Fibroblast of lung (primary cell): Measurements from ENCODE around the gene TCERG1L. TPM values are rescaled to one million over a fixed set of nuclear protein-coding genes. Genes with fewer than 3 reads are reported as not detected.

Experiments
- DNase-seq, 2 donors: peaks; one replicate each; pipeline versions ENCODE4 v3.0.0 to v3.0.0-alpha.2; 2010; ENCODE audit warnings: low read depth in 2 of 2
- H2AFZ ChIP-seq: 2 replicates; pipeline ENCODE4 v1.5.1; 2012; ENCODE audit warnings: low read length, control low read depth, inconsistent platforms
- H3K27ac ChIP-seq: 2 replicates; pipeline ENCODE4 v1.5.1; 2011; ENCODE audit warnings: low read length, control low read depth; ENCODE audit not compliant: insufficient read depth
- H3K27me3 ChIP-seq: 2 replicates; pipeline ENCODE4 v1.5.1; 2011; ENCODE audit warnings: mild to moderate bottlenecking, low read length; ENCODE audit not compliant: control insufficient read depth, insufficient read depth
- H3K36me3 ChIP-seq: 2 replicates; pipeline ENCODE4 v1.5.1; 2011; ENCODE audit warnings: low read length; ENCODE audit not compliant: control insufficient read depth, insufficient read depth
- H3K4me1 ChIP-seq: 2 replicates; pipeline ENCODE4 v1.5.1; 2011; ENCODE audit warnings: low read length; ENCODE audit not compliant: control insufficient read depth, insufficient read depth; ENCODE audit errors: extremely low read depth
- H3K4me2 ChIP-seq: 2 replicates; pipeline ENCODE4 v1.5.1; 2011; ENCODE audit warnings: low read length, control low read depth; ENCODE audit not compliant: insufficient read depth; ENCODE audit errors: extremely low read depth
- H3K4me3 ChIP-seq, 4 experiments: fragments of 200-600 bp in 1 of 4; sonication (generic) in 1 of 4; replicated peaks in 1 of 4; 2 replicates each; pipeline ENCODE4 v1.5.1; 2011 to 2016; ENCODE audit warnings: low read length in 4 of 4, low read depth in 3 of 4, mild to moderate bottlenecking in 3 of 4, control low read depth in 2 of 4, inconsistent platforms in 1 of 4, mixed read lengths in 1 of 4; ENCODE audit not compliant: insufficient read depth in 1 of 4; ENCODE audit errors: control extremely low read depth in 1 of 4
- H3K79me2 ChIP-seq: 2 replicates; pipeline ENCODE4 v1.5.1; 2012; ENCODE audit warnings: mild to moderate bottlenecking, low read length, inconsistent platforms; ENCODE audit not compliant: control insufficient read depth, insufficient read depth
- H3K9ac ChIP-seq: 2 replicates; pipeline ENCODE4 v1.5.1; 2011; ENCODE audit warnings: mild to moderate bottlenecking, low read length, control low read depth; ENCODE audit not compliant: insufficient read depth
- H3K9me3 ChIP-seq: 2 replicates; pipeline ENCODE4 v1.5.1; 2012; ENCODE audit warnings: low read depth, low read length; ENCODE audit not compliant: control insufficient read depth, insufficient read depth
- H4K20me1 ChIP-seq: 2 replicates; pipeline ENCODE4 v1.5.1; 2011; ENCODE audit warnings: low read length; ENCODE audit not compliant: control insufficient read depth, insufficient read depth; ENCODE audit errors: extremely low read depth
- EZH2 ChIP-seq: IDR thresholded peaks from 2 replicates; pipeline ENCODE4 v1.5.1; 2012; ENCODE audit warnings: low read length, control low read depth, mild to moderate bottlenecking; ENCODE audit errors: missing control alignments
- polyA plus RNA-seq, 2 donors: library from polyadenylated mRNA; depleted of rRNA in 1 of 2; stranded (reverse) in 1 of 2; unstranded in 1 of 2; fragments of >200 nt; gene quantifications; 2 replicates each; pipeline ENCODE4 v1.2.1, GENCODE V29; 2011 to 2012; ENCODE audit warnings: missing spikeins in 1 of 2
- total RNA-seq: library from RNA; depleted of rRNA; stranded (reverse); fragments of >200 nt; gene quantifications from 2 replicates; pipeline ENCODE4 v1.2.1, GENCODE V29; 2014
- TF ChIP-seq, protein P1 (sequence below), 2 donors: IDR thresholded peaks in 1 of 2; conservative IDR thresholded peaks in 1 of 2; 1 replicate in 1 of 2; 2 replicates in 1 of 2; pipeline ENCODE4 v1.5.1; 2011 to 2012; ENCODE audit warnings: low read length in 2 of 2, control low read depth in 1 of 2, inconsistent platforms in 1 of 2, low read depth in 1 of 2, mild to moderate bottlenecking in 1 of 2

The TCERG1L gene
- total and polyA plus RNA-seq, 2 donors (not counting 1 experiment from before 2014, with no cell fraction given): 0.02 TPM; not detected in 1

DNA sequence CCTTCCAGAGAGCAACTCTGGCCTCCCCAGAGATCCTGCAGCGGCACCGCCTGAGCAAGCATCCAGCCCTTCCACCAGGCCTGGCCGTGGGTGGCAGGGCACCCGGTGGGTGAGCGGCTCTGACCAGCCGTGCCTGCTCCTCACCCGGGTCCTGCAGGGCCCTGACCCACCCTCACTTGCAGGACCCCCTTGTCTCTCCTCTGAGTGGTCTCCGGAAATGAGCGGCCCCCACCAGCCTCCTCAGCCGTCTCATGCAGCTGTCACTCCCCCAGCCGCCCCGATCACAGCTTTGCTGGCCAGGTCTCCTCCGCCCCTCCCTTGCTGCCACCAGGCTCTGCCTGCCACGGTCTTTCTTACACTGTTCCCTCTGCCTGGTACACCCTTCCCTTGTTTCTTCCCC, 218.2 kb downstream of the TCERG1L start:
- no peaks in the 10 kb centered on the region for H4K20me1 ChIP-seq
- H3K4me1 ChIP-seq: no peaks in the 10 kb centered on the region
- TF ChIP-seq EZH2: no peak
- TF ChIP-seq, protein P1, sequence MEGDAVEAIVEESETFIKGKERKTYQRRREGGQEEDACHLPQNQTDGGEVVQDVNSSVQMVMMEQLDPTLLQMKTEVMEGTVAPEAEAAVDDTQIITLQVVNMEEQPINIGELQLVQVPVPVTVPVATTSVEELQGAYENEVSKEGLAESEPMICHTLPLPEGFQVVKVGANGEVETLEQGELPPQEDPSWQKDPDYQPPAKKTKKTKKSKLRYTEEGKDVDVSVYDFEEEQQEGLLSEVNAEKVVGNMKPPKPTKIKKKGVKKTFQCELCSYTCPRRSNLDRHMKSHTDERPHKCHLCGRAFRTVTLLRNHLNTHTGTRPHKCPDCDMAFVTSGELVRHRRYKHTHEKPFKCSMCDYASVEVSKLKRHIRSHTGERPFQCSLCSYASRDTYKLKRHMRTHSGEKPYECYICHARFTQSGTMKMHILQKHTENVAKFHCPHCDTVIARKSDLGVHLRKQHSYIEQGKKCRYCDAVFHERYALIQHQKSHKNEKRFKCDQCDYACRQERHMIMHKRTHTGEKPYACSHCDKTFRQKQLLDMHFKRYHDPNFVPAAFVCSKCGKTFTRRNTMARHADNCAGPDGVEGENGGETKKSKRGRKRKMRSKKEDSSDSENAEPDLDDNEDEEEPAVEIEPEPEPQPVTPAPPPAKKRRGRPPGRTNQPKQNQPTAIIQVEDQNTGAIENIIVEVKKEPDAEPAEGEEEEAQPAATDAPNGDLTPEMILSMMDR (conservative IDR thresholded peaks at IDR 0.05 in 1 of 2, IDR thresholded peaks at IDR 0.05 in 1 of 2; ENCODE audit: low read depth in 1 of 2, low read length in 2 of 2): no peak
- H3K4me3 ChIP-seq: no peak overlapping the region
- no peak overlapping the region for H3K27ac ChIP-seq
- no peaks in the 10 kb centered on the region for H3K27me3 ChIP-seq
- H3K9ac ChIP-seq: no peak overlapping the region
- no peaks in the 10 kb centered on the region for H3K36me3 ChIP-seq
- no peak overlapping the region for H2AFZ ChIP-seq
- H3K79me2 ChIP-seq: no peaks in the 10 kb centered on the region
- H3K9me3 ChIP-seq: no peaks in the 10 kb centered on the region
- DNase-seq: no peak
- H3K4me2 ChIP-seq: no peak overlapping the region

DNA sequence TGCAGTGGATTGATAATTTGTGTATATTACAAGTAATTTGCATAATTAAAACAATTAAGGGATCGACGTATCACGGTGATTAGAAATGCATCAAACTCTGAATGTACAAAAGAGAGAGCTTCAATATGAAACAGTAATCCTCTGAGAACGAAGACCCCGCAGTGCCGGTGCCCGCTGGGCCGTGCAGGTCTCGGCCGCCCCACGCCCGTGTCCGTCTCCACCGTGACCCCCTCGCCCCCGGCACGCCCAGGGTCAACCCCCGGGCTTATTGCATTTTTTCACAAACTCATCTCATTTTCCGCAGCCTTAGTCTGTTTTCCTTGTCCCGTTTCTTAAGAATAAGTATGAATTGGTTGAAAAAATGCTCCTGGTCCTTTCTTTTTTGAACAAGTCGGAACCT, 218.6 kb downstream of the TCERG1L start:
- H3K4me2 ChIP-seq: no peak overlapping the region
- H3K4me1 ChIP-seq: no peaks in the 10 kb centered on the region
- H3K4me3 ChIP-seq: no peak overlapping the region
- no peak overlapping the region for H2AFZ ChIP-seq
- H3K9ac ChIP-seq: no peak overlapping the region
- H3K27ac ChIP-seq: no peak overlapping the region
- TF ChIP-seq EZH2: no peak
- TF ChIP-seq, protein P1 (conservative IDR thresholded peaks at IDR 0.05 in 1 of 2, IDR thresholded peaks at IDR 0.05 in 1 of 2; ENCODE audit: low read depth in 1 of 2, low read length in 2 of 2): no peak
- H4K20me1 ChIP-seq: no peaks in the 10 kb centered on the region
- H3K36me3 ChIP-seq: no peaks in the 10 kb centered on the region
- no peaks in the 10 kb centered on the region for H3K79me2 ChIP-seq
- DNase-seq: no peak
- no peaks in the 10 kb centered on the region for H3K9me3 ChIP-seq
- H3K27me3 ChIP-seq: no peaks in the 10 kb centered on the region

DNA sequence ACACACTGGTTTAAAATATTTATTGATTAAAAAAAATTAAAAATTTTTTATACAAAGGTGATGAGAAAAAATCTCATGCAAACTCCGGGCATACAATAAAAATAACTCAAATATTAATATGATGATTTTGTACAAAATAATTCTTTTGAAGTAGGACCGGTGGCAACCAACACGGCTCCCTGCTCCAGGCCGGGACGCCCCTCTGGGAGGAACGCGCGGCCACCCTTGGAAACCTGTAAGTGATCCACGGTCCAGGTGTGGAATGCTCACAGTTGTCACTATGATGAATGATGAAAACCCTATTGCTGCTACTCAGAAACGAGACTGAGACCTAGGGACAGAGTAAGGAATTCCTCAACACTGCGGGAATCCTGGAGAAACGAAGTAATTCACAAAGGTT, 219.1 kb downstream of the TCERG1L start:
- no peak overlapping the region for H3K27ac ChIP-seq
- no peak for DNase-seq
- no peak overlapping the region for H3K4me2 ChIP-seq
- no peaks in the 10 kb centered on the region for H3K36me3 ChIP-seq
- H3K9ac ChIP-seq: no peak overlapping the region
- TF ChIP-seq EZH2: no peak
- TF ChIP-seq, protein P1 (conservative IDR thresholded peaks at IDR 0.05 in 1 of 2, IDR thresholded peaks at IDR 0.05 in 1 of 2; ENCODE audit: low read depth in 1 of 2, low read length in 2 of 2): no peak
- H3K4me3 ChIP-seq: no peak overlapping the region
- no peaks in the 10 kb centered on the region for H4K20me1 ChIP-seq
- H3K27me3 ChIP-seq: no peaks in the 10 kb centered on the region
- no peaks in the 10 kb centered on the region for H3K79me2 ChIP-seq
- H3K9me3 ChIP-seq: no peaks in the 10 kb centered on the region
- no peak overlapping the region for H2AFZ ChIP-seq
- no peaks in the 10 kb centered on the region for H3K4me1 ChIP-seq
